GM12878 (cell line): Measurements from ENCODE around the gene MATN1. TPM values are rescaled to one million over a fixed set of nuclear protein-coding genes. Genes with fewer than 3 reads are reported as not detected.
"Not testable (repeated sequence)": the region's sequence is repeated elsewhere in the genome, so short reads cannot be mapped to it uniquely, and the experiment has no call there.

ENCODE experiments used
- ATAC-seq: fragments of 200-7000 bp; cut with Tn5 transposase; 3 replicates; pipeline ENCODE4 v1.9.1; 2020; ENCODE audit warnings: mild to moderate bottlenecking, moderate library complexity
- BruUV-seq: library from RNA; stranded (reverse); fragments of 400-500 nt; replicated peaks from 2 replicates; lab custom pipeline; 2021; lab: Mats Ljungman, UMichigan
- CTCF ChIA-PET: fragments of 300-600 bp; sonication (Branson Sonifier 250); formaldehyde crosslinking; extraction: SDS; loops from one replicate; lab custom pipeline; 2021; ENCODE audit warnings: inconsistent platforms; lab: Yijun Ruan, JAX
- POLR2A ChIA-PET: fragments of 350-600 bp; formaldehyde crosslinking; extraction: SDS; loops from one replicate; lab custom pipeline; 2021; ENCODE audit warnings: inconsistent platforms; lab: Charles Lee
- RAD21 ChIA-PET: fragments of 300-600 bp; sonication (Branson Sonifier 250); formaldehyde crosslinking; loops from one replicate; lab custom pipeline; 2023; ENCODE audit warnings: antibody characterized with exemption; ENCODE audit not compliant: unreplicated experiment; lab: Charles Lee
- SMC1A ChIA-PET: fragments of 300-600 bp; sonication (Branson Sonifier 250); formaldehyde crosslinking; loops from one replicate; lab custom pipeline; 2023; ENCODE audit not compliant: unreplicated experiment, uncharacterized antibody; lab: Charles Lee
- DNase-seq: peaks from one replicate; pipeline ENCODE4 v3.0.0-alpha.2; 2011; ENCODE audit warnings: low read depth, low spot score
- FAIRE-seq: peaks from 3 replicates; lab custom pipeline; 2011; peaks lifted over from hg19 to GRCh38; lab: Jason Lieb, UNC
- H2AFZ ChIP-seq: 2 replicates; pipeline ENCODE4 v1.6.0; 2011; ENCODE audit warnings: low read depth, low read length, control low read depth; ENCODE audit not compliant: control insufficient read depth
- H3K27ac ChIP-seq: 2 replicates; pipeline ENCODE4 v1.5.1; 2011; ENCODE audit warnings: control low read depth; ENCODE audit not compliant: control insufficient read depth, insufficient read depth
- H3K27me3 ChIP-seq, 2 experiments: replicated peaks in 1 of 2; 2 replicates each; pipeline versions ENCODE4 v1.6.0 to v1.6.1; 2011; ENCODE audit warnings: low read length in 1 of 2; ENCODE audit not compliant: control insufficient read depth in 2 of 2, insufficient read depth in 2 of 2
- H3K36me3 ChIP-seq, 2 experiments: 2 replicates each; pipeline ENCODE4 v1.5.1; 2011; ENCODE audit warnings: low read length in 1 of 2; ENCODE audit not compliant: control insufficient read depth in 2 of 2, insufficient read depth in 2 of 2
- H3K4me1 ChIP-seq: 2 replicates; pipeline ENCODE4 v1.6.1; 2011; ENCODE audit warnings: mild to moderate bottlenecking, low read length, moderate library complexity, mixed read lengths; ENCODE audit not compliant: control insufficient read depth, insufficient read depth
- H3K4me2 ChIP-seq: 2 replicates; pipeline ENCODE4 v1.6.0; 2011; ENCODE audit warnings: control low read depth; ENCODE audit not compliant: control insufficient read depth, insufficient read depth
- H3K4me3 ChIP-seq: fragments of 200-600 bp; sonication (generic); 2 replicates; pipeline ENCODE4 v1.5.1; 2016
- H3K79me2 ChIP-seq: 2 replicates; pipeline ENCODE4 v1.6.0; 2011; ENCODE audit warnings: low read length; ENCODE audit not compliant: control insufficient read depth, insufficient read depth
- H3K9ac ChIP-seq: 2 replicates; pipeline ENCODE4 v1.8.0; 2011; ENCODE audit warnings: low read length, control low read depth, mixed read lengths; ENCODE audit not compliant: control insufficient read depth, insufficient read depth
- H3K9me3 ChIP-seq: replicated peaks from 3 replicates; pipeline ENCODE4 v1.5.1; 2011; ENCODE audit warnings: mild to moderate bottlenecking, low read length; ENCODE audit not compliant: control insufficient read depth, insufficient read depth
- H4K20me1 ChIP-seq: 2 replicates; pipeline ENCODE4 v1.6.0; 2011; ENCODE audit not compliant: control insufficient read depth, insufficient read depth
- EED ChIP-seq: sonication (generic); IDR thresholded peaks from 2 replicates; pipeline ENCODE4 v1.6.1; 2016; ENCODE audit warnings: antibody characterized with exemption, low read depth
- ELK1 ChIP-seq: IDR thresholded peaks from 2 replicates; pipeline ENCODE4 v1.6.1; 2012; ENCODE audit warnings: low read depth, low read length, improper control_type of control experiment
- ZNF384 ChIP-seq: IDR thresholded peaks from 2 replicates; pipeline ENCODE4 v1.6.1; 2012; ENCODE audit warnings: low read depth, mild to moderate bottlenecking, low read length, improper control_type of control experiment, borderline replicate concordance
- WGBS: methylation state at CpG from one replicate; pipeline ENCODE4 v1.1.6; 2016; ENCODE audit warnings: low lambda C conversion rate; ENCODE audit not compliant: insufficient replicate concordance, insufficient coverage; ENCODE audit errors: missing lambda C conversion rate; 5-methylcytosine and 5-hydroxymethylcytosine counted together
- in situ Hi-C: fragments of 300-500 bp; cut with MboI; formaldehyde crosslinking; loops from 9 replicates; pipeline ENCODE4 v1.14.3; 2018; ENCODE audit warnings: mixed read lengths
- intact Hi-C: fragments of 100-400 bp; cut with micrococcal nuclease; formaldehyde crosslinking; loops from one replicate; pipeline ENCODE4 v1.14.2; 2022; ENCODE audit not compliant: unreplicated experiment
- polyA plus RNA-seq, 11 experiments: library from polyadenylated mRNA; depleted of rRNA in 4 of 11; unstranded in 6 of 11; stranded (reverse) in 5 of 11; fragments of >200 nt; fragmentation: Nextera tagmentation in 4 of 11; fragmentation: Illumina TruSeq in 1 of 11; extraction: Ambion mirVana in 4 of 11; extraction: Trizol in 1 of 11; gene quantifications; 1 replicate in 1 of 11; 2 replicates in 10 of 11; pipeline versions ENCODE4 v1.2.1 to v1.2.3, GENCODE V29; 2011 to 2016; ENCODE audit warnings: inconsistent platforms in 2 of 11, missing spikeins in 2 of 11, low read depth in 1 of 11
- total RNA-seq, 4 experiments: library from RNA; depleted of rRNA in 3 of 4; stranded (reverse); fragments of >200 nt in 3 of 4; fragmentation: Illumina TruSeq in 1 of 4; extraction: Trizol in 1 of 4; gene quantifications; 2 replicates each; pipeline versions ENCODE4 v1.2.1 to v1.2.3, GENCODE V29; 2013 to 2021

The MATN1 gene
- total and polyA plus RNA-seq, 10 of the 15 experiments (the other 5 are each of a cell fraction or from before 2014, with no cell fraction given), result 0.04 to 0.50 (median 0.10) TPM; not detected in 1

- no peak for TF ChIP-seq EED
- TF ChIP-seq ELK1, result no peak
- no peak for TF ChIP-seq ZNF384
- DNase-seq (no peak), FAIRE-seq (no peak), ATAC-seq (no peak)
- Histone ChIP-seq H3K4me3 (no peak overlapping the region), H2AFZ (no peak overlapping the region), H3K79me2 (no peaks in the 10 kb centered on the region), H3K4me2 (no peak overlapping the region), H3K9ac (no peak overlapping the region), H3K36me3 (no peaks in the 10 kb centered on the region), H4K20me1 (no peaks in the 10 kb centered on the region), H3K27me3 (peaks cover 3 to 5% of the 10 kb centered on the region in 2 experiments; a peak in 2 of 4 replicates), H3K27ac (no peak overlapping the region), H3K4me1 (no peaks in the 10 kb centered on the region), H3K9me3 (no peaks in the 10 kb centered on the region)
- intact Hi-C loops, result no loop called here
- in situ Hi-C loops, result no loop called here
- SMC1A ChIA-PET, result no interaction called here
- RAD21 ChIA-PET, result no interaction called here
- 3% methylated on average over 11 of the region's 11 CpGs for WGBS
- POLR2A ChIA-PET, result no interaction called here
- BruUV-seq, result no TSS peak
- CTCF ChIA-PET, result interaction anchor here (0.6 kb wide), 1 partner anchor 81 kb away, joined by 3 read pairs; no protein-coding TSS in a partner anchor
Measured at GRCh38 chr1:30688920-30689794, 34.2 kb downstream of the MATN1 start.

- DNase-seq, H3K4me1 ChIP-seq, intact Hi-C loops, in situ Hi-C loops, H3K36me3 ChIP-seq, SMC1A ChIA-PET, BruUV-seq, H3K9ac ChIP-seq, RAD21 ChIA-PET, H3K79me2 ChIP-seq, H3K27me3 ChIP-seq, FAIRE-seq, H3K4me2 ChIP-seq, H3K27ac ChIP-seq, ATAC-seq, H4K20me1 ChIP-seq, H2AFZ ChIP-seq, POLR2A ChIA-PET, H3K4me3 ChIP-seq, H3K9me3 ChIP-seq: not testable (repeated sequence)
- WGBS, result 41% methylated on average over 9 of the region's 9 CpGs
- CTCF ChIA-PET, result interaction anchor here (0.6 kb wide), 1 partner anchor 82 kb away, joined by 3 read pairs; no protein-coding TSS in a partner anchor
Measured at GRCh38 chr1:30688516-30688915, 34.9 kb downstream of the MATN1 start.
